ENCODE data around the gene GLS.
"Not testable (repeated sequence)": the region's sequence is repeated elsewhere in the genome, so short reads cannot be mapped to it uniquely, and the experiment has no call there.

Gene GLS

DNA sequence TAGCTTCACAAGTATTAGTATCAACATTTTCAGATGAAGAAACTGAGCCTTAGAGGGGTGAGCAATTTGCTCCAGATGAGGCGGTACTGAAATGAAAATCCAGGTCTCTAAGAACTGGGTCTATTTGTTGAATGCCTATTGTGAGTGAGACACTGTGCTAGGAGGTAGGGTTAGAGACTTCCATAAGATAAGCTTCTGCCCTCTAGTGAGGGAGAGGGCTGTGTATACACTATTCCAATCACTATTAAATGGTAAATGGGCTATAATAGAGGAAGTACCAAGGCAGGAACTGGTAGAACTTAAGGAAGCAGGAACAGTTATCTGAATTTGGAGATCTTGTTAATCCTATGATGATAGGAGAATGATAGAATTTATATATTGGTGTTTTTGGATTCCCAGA lies 23.6 kb upstream of the GLS start:
- no peak for DNase-seq

DNA sequence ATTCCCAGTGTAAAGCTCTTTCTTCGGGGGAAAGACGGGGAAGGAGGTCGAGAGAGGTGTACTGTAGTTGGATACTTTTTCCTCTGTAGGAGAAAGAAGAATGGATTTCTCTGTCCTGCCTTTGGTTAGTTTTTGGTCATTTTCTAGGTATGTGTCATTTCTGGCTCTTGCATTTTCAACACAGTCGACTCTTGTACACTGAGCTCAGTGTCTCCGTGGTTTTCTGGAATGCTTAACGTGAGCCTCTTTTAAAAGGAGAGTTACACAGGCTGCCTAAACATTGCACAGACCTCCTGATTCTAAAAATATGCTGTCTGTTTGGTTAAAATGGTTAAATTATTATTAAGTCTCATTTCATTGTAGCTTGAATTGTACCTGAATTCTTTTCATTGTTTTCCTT lies 21.8 kb upstream of the GLS start:
- DNase-seq: peak; percentile 96

DNA sequence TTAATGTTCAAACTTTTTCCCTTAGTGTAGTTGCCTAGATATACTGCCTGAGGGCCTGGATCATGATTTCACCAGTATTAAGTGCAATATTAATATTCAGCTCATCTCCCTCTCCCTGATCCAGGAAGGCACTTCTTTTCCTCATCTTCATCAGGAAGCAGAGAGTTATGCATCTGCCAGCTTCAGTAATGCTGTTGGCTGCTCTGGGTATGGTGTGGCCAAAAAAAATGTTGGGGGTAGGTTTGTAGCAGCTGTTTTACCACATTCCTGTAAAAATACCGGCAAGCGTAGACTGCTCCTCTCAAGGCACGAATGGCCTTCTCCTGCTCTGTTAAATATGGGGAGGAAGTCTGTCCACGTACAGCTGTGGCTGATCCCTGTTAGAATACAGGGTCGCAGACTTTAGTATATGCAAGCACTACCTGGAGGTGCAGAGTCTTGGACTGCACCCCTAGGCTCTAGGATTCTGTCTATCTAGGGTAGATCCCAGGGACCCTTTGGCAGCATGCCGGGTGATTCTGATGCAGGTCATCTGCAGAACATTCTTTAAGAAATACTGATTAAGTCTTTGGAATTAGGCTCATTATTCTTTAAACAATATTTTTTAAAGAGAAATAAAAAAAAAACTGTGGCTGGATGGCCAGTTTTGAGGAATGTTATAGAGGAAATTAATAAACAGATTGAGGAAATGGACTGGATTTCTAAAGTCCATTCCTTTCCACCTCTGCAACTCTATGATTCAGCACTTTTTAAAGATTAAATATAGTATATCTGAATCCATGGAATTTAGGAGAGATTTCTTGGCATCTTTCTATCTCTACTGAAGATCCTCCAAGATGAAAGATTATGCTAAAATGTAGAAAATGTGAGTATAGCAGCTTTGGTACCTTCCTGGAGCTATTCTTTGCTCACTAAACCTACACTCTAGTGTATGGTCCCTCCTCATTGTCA lies 21.0 kb upstream of the GLS start:
- peak; percentile 82 for DNase-seq

DNA sequence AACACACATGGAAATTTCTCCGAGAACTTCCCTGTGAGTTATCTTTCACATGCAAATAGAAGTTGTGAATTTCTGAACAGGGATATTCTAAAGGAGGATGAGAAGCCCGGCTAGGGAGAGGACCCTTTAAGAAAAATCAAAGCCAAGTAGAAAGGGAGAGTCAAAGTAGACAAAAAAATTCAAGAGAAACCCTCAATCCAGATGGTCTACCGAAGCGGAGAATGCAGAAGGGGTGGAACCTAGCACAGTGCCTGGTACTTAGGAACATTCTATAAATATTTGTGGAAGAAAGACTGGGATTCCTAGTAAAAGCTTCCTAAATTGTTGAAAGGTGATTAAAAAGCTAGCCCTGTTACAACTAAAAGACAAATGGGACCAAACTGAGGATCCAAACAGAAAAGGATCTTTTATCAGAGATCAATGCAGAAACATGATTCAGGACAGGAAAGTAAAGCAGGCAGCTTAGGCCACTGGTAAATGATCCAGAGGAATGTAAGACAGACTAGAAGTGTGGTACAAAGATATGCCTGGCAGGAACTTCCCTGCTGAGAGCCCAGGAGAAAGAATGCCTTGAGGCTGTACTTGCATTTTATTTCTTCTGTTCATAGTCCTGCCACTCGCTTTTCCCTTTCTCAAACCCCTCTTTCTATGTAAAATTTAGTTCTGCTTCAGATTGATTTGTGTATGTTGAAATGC lies 19.5 kb upstream of the GLS start:
- peak; percentile 88 for DNase-seq

DNA sequence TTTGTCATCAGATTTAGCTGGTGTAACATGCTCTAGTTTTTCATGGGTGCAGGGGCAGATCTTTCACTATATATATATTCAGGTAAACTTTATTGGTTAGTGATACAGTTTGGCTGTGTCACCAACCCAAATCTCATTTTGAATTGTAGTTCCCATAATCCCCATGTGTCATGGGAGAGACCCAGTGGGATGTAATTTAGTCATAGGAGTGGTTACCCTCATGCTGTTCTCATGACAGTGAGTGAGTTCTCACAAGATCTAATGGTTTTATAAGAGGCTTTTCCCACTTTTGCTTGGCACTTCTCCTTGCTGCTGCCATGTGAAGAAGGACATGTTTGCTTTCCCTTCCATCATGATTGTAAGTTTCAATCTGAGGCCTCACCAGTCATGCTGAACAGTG lies 18.5 kb upstream of the GLS start:
- DNase-seq: not testable (repeated sequence)

DNA sequence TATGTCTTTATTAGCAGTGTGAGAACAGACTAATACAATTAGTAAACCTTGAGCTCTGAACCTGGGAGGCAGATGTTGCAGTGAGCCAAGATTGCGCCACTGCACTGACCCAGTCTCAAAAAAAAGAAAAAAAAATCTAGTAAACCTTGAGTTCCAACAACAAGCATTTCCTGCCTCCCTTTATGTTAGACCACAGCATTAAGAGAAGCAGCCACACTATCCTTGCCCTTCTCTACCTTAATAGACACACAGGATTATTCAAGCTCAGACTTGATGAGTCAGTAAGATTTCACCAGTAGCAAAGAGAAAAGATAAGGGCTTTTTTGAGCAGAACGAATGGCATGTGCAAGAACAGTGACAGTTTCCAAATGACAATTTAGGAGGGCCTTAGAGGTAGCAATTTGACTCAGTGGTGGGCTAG lies 18.0 kb upstream of the GLS start:
- DNase-seq: peak; percentile 75

DNA sequence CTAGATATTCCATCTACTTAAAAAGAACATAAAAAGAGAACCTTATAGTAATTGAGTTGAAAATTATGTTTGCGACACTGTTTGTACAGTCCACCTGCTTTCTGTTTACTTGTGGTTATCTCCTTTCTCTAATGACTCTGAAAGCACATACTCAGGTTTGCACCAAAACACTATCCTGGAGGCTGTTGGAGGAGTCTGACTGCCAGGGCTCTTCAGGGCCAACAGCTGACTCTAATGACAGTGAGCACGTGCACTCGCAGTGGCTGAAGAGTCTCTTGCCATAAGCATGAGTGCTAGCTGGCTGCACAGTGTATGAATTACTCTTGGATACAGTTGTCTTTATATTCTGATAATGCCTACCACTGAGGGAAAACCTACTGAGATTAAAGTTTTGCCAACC lies 16.7 kb upstream of the GLS start:
- DNase-seq: peak; percentile 47

DNA sequence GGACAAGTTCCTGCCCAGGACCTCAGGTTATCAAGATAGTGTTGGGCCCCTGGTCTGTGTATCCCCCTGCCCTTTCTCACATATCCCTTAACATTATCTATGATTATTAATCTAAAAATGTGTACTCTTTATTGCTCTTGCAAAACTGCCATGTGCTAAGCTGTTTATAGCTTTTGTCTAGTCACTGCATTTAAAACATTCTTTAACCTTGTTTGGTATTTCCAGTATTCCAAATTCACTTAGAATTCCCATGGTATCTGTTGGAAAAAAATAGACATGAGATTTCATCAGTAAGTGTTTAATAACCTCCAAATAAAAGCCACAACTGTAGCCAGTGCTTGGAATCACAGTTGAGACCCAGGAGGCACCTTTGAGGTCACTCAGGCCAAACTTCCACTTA lies 16.2 kb upstream of the GLS start:
- DNase-seq: peak; percentile 87

DNA sequence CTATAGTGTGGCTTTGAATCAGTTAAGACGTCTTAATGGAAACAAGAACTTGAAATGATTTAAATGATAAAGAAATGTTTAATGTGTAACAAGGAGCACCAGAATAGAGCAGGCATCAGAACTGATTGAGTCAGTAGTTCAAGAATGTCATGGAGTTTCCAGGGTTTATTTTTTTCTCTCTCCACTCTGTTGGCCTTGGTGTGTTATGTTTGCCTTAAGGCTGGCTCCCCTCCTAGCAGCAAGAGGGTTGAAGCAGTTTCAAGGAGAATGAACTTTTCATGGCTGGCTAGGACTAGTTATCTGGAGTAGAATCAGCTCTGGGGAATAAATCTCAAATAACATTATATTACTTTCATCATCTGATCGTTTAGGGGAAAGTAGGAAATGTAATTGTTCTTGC lies 13.4 kb upstream of the GLS start:
- peak; percentile 87 for DNase-seq

DNA sequence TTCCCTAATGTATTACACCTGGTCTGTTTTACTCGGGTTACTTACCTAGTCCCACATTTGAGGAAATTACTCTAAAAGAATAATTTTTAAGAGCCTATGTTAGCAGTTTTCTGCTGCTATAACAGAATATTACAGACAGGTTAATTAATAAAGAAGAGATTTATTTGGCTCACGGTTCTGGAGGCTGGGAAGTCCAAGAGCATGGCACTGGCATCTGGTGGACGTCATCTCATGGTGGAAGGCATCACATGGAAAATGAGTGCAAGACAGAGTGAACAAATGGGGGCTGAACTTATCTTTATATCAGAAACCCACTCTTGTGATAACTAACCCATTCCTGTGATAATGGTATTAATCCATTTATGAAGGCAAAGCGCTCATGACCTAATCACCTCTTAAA lies 12.8 kb upstream of the GLS start:
- no peak for DNase-seq

DNA sequence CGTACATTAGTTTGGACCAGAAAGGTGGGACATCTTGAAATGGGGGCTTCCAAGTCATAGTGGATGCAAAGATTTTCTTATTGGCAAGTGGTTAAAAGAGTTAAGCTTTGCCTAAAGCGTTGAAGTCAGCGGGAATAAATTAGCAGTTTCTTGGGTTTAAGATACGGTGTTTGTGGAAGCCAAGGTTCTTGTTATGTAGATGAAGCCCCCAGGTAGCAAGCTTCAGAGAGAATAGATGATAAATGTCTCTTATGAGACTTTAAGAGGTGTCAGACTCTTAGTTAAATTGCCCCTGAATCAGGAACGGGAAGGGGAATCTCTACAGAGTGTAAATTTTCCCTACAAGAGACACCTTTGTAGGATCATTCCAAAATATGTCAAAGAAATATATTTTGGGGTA lies 10.9 kb upstream of the GLS start:
- DNase-seq: no peak

DNA sequence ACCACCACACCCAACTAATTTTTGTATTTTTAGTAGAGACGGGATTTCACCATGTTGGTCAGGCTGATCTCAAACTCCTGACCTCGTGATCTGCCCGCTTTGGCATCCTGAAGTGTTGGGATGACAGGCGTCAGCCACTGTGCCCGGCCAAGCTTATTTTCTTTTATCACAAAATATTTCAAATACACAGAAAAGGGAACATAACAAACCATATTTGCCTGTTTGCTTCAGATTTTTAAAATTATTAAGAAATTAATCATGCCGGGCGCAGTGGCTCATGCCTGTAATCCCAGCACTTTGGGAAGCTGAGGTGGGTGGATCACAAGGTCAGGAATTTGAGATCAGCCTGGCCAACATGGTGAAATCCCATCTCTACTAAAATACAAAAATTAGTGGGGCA lies 7.2 kb upstream of the GLS start:
- not testable (repeated sequence) for DNase-seq

DNA sequence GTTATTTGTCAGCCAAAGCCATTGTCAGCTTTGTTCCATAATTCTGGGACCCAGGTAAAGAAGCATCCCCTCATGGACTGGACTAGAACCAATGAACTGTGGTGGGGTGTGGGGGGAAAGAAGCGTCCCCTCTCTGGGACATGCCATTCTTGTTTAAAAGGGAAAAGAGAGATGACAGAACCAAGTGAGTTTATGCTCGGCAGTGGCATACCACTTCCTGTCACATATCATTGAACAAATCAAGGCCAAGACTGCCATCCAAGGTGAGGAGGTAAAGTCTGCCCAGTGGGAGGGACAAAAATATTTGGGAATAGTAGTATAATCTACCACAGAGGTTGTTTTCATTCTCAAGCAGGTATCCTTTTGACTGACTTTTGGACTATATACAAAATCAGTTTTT lies 4.7 kb upstream of the GLS start:
- DNase-seq: no peak

DNA sequence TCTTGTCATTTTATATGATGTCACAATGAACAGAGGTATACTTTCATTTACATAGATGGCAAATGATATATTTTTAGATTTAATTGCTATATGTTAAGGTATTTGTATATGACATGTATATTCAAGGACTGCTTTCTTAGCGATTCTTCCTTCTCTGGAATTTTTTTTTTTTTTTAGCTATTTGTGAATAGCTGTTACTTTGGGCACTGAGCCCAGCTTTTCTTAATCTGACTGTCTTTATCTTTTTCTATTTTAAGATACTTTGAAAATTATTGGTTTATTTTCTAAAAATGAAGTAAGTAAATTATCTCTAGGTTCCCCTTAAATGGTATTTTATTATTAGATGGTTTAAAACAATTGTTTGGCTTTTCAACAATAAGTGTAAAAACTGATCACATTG lies 4.0 kb upstream of the GLS start:
- no peak for DNase-seq

DNA sequence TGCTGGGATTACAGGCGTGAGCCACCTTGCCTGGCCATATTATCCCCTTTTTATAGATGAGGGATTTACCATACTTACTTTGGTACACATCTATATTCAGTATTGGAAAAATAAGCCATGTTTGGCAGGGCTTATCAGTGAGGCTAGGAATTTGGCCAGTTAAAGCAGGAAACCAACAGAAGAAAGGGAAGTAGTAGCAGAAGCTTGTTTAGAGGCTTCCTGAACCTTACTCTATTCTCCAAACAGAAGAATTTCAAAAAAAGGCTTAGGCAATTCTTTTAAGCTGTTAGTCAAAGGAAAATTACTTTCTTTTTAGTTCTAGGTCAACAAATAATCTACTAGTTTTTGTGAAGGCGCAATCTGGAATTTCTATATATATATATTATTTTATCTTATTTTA lies 3.2 kb upstream of the GLS start:
- DNase-seq: no peak

DNA sequence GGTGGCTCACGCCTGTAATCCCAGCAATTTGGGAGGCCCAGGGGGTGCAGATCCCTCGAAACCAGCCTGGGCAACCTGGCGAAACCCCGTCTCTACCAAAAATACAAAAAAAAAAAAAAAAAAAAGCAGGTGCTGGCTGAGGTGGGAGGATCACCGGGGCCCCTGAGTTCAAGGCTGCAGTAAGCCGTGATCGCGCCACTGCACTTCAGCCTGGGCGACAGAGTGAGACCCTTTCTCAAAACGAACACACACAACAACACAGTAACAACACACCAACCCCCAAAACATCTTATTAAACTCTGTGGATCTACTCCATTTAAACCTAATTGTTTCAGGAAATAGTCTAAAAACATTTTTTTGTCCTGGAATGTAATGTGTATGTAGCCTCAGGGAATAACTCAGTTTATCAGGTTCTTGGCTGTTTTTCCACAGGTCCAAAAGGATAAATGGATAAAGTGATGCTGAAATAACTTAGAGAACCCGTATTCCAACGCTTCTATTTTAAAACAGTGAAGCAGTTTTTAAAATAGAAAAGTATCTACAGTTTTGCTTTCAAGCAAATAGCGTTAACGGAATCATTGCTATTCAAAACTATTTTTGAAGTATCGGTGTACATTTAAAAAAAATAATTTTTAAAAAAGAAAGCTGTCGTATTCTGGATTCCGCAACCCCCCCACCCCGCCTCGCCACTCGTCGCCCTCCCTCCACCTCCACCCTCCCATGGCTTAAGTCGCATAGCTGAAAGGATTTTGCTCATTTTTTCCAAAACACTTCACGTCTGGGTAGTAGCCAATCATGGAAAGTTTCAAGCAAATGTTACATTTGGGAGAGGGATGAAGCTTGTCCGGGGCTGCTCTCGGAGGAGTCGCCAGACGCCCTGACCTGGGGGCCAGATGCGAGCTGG lies 895 bp upstream of the GLS start:
- peak; percentile 69 for DNase-seq

DNA sequence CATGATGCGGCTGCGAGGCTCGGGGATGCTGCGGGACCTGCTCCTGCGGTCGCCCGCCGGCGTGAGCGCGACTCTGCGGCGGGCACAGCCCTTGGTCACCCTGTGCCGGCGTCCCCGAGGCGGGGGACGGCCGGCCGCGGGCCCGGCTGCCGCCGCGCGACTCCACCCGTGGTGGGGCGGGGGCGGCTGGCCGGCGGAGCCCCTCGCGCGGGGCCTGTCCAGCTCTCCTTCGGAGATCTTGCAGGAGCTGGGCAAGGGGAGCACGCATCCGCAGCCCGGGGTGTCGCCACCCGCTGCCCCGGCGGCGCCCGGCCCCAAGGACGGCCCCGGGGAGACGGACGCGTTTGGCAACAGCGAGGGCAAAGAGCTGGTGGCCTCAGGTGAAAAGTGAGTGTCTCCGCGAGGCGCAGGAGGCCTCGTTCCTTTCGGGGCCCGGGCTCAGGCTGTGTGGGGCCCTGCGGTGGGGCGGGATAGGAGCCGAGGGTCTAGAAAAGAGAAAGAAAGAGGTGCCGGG lies 520 bp downstream of the GLS start:
- DNase-seq: no peak

DNA sequence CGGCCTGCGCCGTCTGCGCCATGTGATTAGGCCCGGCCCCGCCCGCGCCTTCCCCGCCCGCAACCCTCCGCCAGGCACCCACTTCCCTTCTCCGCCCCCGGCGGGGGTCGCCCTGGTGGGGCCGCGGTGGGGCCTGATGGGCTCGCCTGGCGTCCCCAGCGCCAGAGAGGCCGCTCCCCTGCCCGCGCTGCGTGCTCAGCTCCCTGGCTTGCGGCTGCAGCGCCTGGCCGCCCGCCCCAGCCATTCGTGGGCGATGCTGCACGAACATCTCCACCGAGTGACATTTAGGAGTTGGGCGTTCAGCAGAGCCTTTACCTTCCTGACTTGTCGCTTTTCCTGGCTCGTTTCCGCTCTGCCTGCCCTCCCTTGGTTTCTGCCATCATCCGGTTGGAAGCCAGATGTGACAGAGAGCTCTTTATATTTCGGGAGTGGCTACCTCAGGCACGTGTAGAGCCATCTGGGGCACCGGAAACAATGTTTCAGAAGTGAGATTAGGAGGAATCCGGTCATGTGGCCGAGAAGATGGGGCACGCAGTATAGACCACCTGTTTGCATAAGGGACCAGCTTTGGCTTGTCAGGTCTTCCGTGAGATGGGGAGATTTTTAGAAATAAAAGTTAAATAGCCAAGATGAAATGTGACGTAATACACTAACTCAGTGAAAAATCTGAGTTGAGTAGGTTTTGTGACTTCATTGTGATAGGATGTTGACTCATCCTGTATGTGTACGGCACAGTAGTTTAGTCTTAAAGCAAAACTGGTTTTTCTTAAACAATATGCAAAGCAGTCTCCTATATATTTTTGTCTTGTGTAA lies 1.2 kb downstream of the GLS start:
- peak; percentile 71 for DNase-seq

DNA sequence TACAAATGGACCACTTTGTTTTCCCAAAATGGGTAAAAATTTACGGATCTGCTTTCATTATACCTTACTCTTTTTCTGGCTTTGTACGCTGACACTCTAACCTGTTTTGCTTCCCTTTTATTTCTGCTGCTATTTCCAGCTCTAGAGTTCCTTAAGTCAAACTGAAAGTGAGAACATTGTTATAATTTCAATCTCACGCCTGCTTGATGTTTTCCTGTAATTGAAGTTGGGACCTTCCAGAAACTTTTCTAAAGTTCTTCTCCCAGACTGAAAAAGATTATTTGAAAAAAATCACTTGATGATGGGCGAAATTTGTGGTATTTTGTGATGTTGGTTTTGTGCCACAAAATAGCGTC lies 1.8 kb downstream of the GLS start:
- no peak for DNase-seq

DNA sequence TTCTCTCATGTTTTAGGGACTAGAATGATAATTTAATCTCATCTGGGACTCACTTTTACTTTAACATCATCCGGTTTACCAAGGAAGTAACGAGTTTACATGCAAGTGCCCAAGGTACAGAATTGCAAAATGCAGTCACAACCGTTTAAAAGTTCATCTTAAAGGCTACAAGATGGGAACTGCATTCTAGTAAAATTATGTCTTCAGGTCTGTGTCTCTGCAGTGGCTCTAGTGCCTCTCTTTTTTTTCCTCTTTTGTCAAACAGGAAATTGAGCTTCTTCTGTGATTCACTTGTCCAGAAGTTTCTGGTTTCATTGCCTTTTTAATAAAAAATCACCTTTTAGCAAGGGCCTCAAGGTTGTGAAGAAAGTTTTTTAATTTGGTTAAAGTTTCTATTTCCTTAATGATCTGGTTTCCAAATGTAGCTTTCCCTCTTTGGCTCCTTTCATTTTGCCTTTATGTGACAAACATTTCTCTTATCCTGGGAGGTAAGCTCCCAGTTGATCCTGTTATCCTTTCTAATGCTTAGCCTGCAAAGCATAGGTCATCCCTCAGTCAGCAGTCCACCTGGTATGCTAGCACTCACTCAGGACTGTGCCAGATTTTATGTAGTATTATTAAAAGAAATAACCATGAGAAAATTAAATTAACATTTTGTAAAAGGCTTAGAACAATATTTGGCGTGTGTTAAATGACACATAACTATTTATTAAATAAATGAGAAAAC lies 2.4 kb downstream of the GLS start:
- DNase-seq: no peak

DNA sequence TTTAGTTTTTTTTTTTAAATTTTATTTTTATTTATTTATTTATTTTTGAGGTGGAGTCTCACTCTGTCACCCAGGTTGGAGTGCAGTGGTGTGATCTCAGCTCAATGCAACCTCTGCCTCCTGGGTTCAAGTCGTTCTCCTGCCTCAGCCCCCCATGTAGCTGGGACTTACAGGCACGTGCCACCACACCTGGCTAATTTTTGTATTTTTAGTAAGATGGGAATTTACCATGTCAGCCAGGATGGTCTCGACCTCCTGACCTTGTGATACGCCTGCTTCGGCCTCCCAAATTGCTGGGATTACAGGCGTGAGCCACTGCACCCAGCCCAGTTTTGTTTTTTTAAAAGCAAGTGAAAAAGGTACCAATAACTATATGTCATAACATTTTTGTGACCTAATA lies 5.2 kb downstream of the GLS start:
- DNase-seq: not testable (repeated sequence)

DNA sequence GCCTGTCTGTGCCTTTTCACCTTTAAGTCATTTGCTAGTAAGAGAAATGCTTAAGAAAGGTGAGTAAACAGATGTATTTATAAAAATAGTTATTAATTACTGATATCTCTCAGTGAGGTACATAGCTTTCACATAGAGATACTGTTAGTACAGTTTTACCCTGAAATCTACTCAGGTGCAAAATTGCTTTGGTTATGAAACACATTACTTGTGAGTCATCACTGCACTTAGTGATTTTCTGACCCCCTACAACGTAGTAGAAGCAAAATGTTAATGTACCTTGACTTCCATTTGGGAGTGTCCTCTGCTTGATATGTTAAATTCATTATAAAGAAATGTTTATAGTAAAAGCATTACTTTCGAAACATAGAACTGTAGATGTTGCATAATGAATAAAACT lies 6.5 kb downstream of the GLS start:
- DNase-seq: no peak
